GM12801 (cell line): ENCODE measurements around the gene PVALEF.

Experiments used
- CTCF ChIP-seq: IDR thresholded peaks from one replicate; pipeline ENCODE4 v1.5.1; 2011; ENCODE audit warnings: control low read depth; ENCODE audit not compliant: insufficient read length; ENCODE audit errors: extremely low read depth

Gene PVALEF

GRCh38 chr17:81198826-81199481 lies 33.6 kb downstream of the PVALEF start:
- TF ChIP-seq CTCF: no peak

GRCh38 chr17:81199482-81199830 lies 34.1 kb downstream of the PVALEF start:
- no peak for TF ChIP-seq CTCF

GRCh38 chr17:81200201-81200600 lies 34.9 kb downstream of the PVALEF start:
- no peak for TF ChIP-seq CTCF

- no peak for TF ChIP-seq CTCF
Observed at GRCh38 chr17:81200695-81201580, 35.6 kb downstream of the PVALEF start.

- no peak for TF ChIP-seq CTCF
Observed at GRCh38 chr17:81202318-81202717, 37.0 kb downstream of the PVALEF start.

GRCh38 chr17:81203136-81203535 lies 37.8 kb downstream of the PVALEF start:
- no peak for TF ChIP-seq CTCF

- TF ChIP-seq CTCF: no peak
Observed at GRCh38 chr17:81204578-81204977, 39.3 kb downstream of the PVALEF start.
